HL-60 (cell line): ENCODE results near the gene EMC8.

ENCODE experiments used
- GABPA ChIP-seq: IDR thresholded peaks from 2 replicates; pipeline ENCODE4 v1.6.1; 2012; ENCODE audit warnings: low read depth
- TF ChIP-seq, protein P1 (sequence below): IDR thresholded peaks from one replicate; pipeline ENCODE4 v1.5.1; 2011; ENCODE audit warnings: low read length, control low read depth, inconsistent platforms; ENCODE audit not compliant: insufficient read depth

DNA sequence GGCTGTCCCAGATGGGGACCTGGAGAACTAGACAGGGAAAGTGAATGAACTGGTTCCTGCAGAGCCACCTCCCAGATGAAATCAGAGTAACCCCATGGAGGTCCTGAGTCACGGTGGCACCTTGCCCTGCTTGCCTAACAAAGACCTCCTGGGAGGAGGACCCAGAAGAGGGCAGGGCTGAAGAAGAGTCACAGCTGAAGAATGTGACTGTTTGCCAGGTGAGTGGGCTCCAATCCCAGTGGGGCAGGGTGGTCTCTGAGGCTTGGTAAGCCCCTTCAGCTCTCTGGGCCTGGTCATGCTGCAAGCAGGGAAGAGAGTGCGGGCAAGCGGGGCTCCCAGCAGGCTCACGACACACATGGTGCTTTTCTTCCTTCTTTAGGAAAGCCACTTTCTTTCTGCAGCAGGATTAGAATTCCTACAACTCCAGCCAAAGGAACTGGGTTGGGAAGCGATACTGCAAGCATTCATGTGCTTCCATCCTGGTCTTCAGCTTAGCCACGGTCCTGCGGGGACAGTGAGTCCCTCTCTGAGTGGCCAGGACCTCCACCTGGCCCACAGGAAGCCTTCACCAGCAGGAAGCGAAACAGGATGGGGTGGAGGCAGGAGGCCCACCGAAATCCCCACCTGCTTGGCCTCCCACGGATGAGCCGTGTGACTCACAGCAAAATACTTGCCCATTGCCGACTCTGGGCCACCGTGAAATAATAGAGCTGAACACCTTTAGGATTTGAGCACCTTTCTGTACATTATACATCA is 52.7 kb downstream of the EMC8 start:
- TF ChIP-seq, protein P1, sequence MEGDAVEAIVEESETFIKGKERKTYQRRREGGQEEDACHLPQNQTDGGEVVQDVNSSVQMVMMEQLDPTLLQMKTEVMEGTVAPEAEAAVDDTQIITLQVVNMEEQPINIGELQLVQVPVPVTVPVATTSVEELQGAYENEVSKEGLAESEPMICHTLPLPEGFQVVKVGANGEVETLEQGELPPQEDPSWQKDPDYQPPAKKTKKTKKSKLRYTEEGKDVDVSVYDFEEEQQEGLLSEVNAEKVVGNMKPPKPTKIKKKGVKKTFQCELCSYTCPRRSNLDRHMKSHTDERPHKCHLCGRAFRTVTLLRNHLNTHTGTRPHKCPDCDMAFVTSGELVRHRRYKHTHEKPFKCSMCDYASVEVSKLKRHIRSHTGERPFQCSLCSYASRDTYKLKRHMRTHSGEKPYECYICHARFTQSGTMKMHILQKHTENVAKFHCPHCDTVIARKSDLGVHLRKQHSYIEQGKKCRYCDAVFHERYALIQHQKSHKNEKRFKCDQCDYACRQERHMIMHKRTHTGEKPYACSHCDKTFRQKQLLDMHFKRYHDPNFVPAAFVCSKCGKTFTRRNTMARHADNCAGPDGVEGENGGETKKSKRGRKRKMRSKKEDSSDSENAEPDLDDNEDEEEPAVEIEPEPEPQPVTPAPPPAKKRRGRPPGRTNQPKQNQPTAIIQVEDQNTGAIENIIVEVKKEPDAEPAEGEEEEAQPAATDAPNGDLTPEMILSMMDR = no peak
- no peak for TF ChIP-seq GABPA
